NT2/D1 (cell line): Measurements from ENCODE around the gene KCNQ1OT1.

ENCODE experiments used
- SUZ12 ChIP-seq: IDR thresholded peaks from 2 replicates; pipeline ENCODE4 v1.6.1; 2011; ENCODE audit not compliant: insufficient read length, insufficient read depth; ENCODE audit errors: extremely low read depth
- YY1 ChIP-seq: IDR thresholded peaks from 2 replicates; pipeline ENCODE4 v1.6.1; 2011; ENCODE audit not compliant: insufficient read length, insufficient read depth
- ZNF274 ChIP-seq: IDR thresholded peaks from 2 replicates; pipeline ENCODE4 v1.6.1; 2011; ENCODE audit warnings: mild to moderate bottlenecking, low read depth, low read length

GRCh38 chr11:2666401-2666741 is 33.4 kb downstream of the KCNQ1OT1 start:
- TF ChIP-seq ZNF274 (no peak), SUZ12 (no peak), YY1 (no peak)
